Smooth muscle cell (in vitro differentiated cells): ENCODE results near the gene CPSF7. TPM values are rescaled to one million over a fixed set of nuclear protein-coding genes. Genes with fewer than 3 reads are reported as not detected.

Experiments
- DNase-seq: peaks from one replicate; lab custom pipeline; 2025; ENCODE audit not compliant: unreplicated experiment; lab: John Stamatoyannopoulos, UW
- H2AFZ ChIP-seq: fragments of 200-600 bp; sonication (generic); 2 replicates; pipeline ENCODE4 v1.6.0; 2016; ENCODE audit warnings: antibody characterized with exemption, low read depth, mild to moderate bottlenecking
- H3F3A ChIP-seq: fragments of 200-600 bp; sonication (generic); 2 replicates; pipeline ENCODE4 v1.6.0; 2017; ENCODE audit warnings: antibody characterized with exemption, low read depth
- H3K27ac ChIP-seq: fragments of 200-600 bp; sonication (generic); 2 replicates; pipeline ENCODE4 v1.5.1; 2016; ENCODE audit warnings: low read depth, mild to moderate bottlenecking
- H3K27me3 ChIP-seq: fragments of 200-600 bp; sonication (generic); 2 replicates; pipeline ENCODE4 v1.6.1; 2016; ENCODE audit warnings: low read depth, mild to moderate bottlenecking
- H3K36me3 ChIP-seq: fragments of 200-600 bp; sonication (generic); 2 replicates; pipeline ENCODE4 v1.5.1; 2016; ENCODE audit warnings: low read depth
- H3K4me1 ChIP-seq: fragments of 200-600 bp; sonication (generic); 2 replicates; pipeline ENCODE4 v1.5.1; 2016; ENCODE audit warnings: low read depth
- H3K4me2 ChIP-seq: fragments of 200-600 bp; sonication (generic); 2 replicates; pipeline ENCODE4 v1.6.0; 2016; ENCODE audit warnings: mild to moderate bottlenecking
- H3K4me3 ChIP-seq: fragments of 200-600 bp; sonication (generic); 2 replicates; pipeline ENCODE4 v1.5.1; 2016; ENCODE audit warnings: mild to moderate bottlenecking
- H3K79me2 ChIP-seq: fragments of 200-600 bp; sonication (generic); 2 replicates; pipeline ENCODE4 v1.6.0; 2016; ENCODE audit warnings: low read depth, mild to moderate bottlenecking
- H3K9ac ChIP-seq: fragments of 200-600 bp; sonication (generic); 2 replicates; pipeline ENCODE4 v1.6.0; 2016; ENCODE audit warnings: low read depth
- H3K9me3 ChIP-seq: fragments of 200-600 bp; sonication (generic); replicated peaks from 2 replicates; pipeline ENCODE4 v1.5.1; 2016; ENCODE audit warnings: low read depth
- H4K20me1 ChIP-seq: fragments of 200-600 bp; sonication (generic); 2 replicates; pipeline ENCODE4 v1.6.0; 2016; ENCODE audit warnings: low read depth
- CTCF ChIP-seq: fragments of 200-600 bp; sonication (generic); IDR thresholded peaks from 2 replicates; pipeline ENCODE4 v1.5.1; 2017; ENCODE audit warnings: borderline replicate concordance, mild to moderate bottlenecking, antibody characterized with exemption; ENCODE audit not compliant: insufficient read depth, poor library complexity, severe bottlenecking
- WGBS: methylation state at CpG from one replicate; pipeline ENCODE4 v1.1.7; 2016; ENCODE audit warnings: low lambda C conversion rate; 5-methylcytosine and 5-hydroxymethylcytosine counted together
- polyA plus RNA-seq: library from polyadenylated mRNA; unstranded; fragments of >200 nt; fragmentation: Nextera tagmentation; extraction: Ambion mirVana; gene quantifications from 2 replicates; pipeline ENCODE4 v1.2.1, GENCODE V29; 2016
- total RNA-seq: library from RNA; depleted of rRNA; stranded (reverse); fragments of >200 nt; gene quantifications from 2 replicates; pipeline ENCODE4 v1.2.3, GENCODE V29; 2014

The CPSF7 gene
- total and polyA plus RNA-seq, 2 experiments from 2014 or later = 26.2 to 35.1 TPM

- H3K9me3 ChIP-seq = no peaks in the 10 kb centered on the region
- peaks cover 29% of the 10 kb centered on the region for H3K79me2 ChIP-seq
- H3F3A ChIP-seq = no peaks in the 10 kb centered on the region
- no peak overlapping the region for H3K27ac ChIP-seq
- H3K27me3 ChIP-seq = no peaks in the 10 kb centered on the region
- H3K9ac ChIP-seq = no peak overlapping the region
- no peak for TF ChIP-seq CTCF
- 98% methylated on average over 3 of the region's 3 CpGs for WGBS
- H4K20me1 ChIP-seq = peaks cover 38% of the 10 kb centered on the region
- peaks cover 59% of the 10 kb centered on the region for H3K36me3 ChIP-seq
- no peak overlapping the region for H3K4me3 ChIP-seq
- H3K4me2 ChIP-seq = no peak overlapping the region
- no peaks in the 10 kb centered on the region for H3K4me1 ChIP-seq
- no peak for DNase-seq
- H2AFZ ChIP-seq = no peak overlapping the region
Observed at GRCh38 chr11:61413496-61413895, 16.3 kb downstream of the CPSF7 start.

GRCh38 chr11:61411589-61411988, 18.2 kb downstream of the CPSF7 start:
- Histone ChIP-seq H3K9ac (no peak overlapping the region), H3K9me3 (no peaks in the 10 kb centered on the region), H3K79me2 (peaks cover 20% of the 10 kb centered on the region), H3K4me2 (no peak overlapping the region), H3K27me3 (no peaks in the 10 kb centered on the region), H3K4me1 (no peaks in the 10 kb centered on the region), H3F3A (peaks cover 12% of the 10 kb centered on the region), H3K36me3 (peaks cover 59% of the 10 kb centered on the region), H3K27ac (no peak overlapping the region), H2AFZ (no peak overlapping the region), H4K20me1 (peaks cover 32% of the 10 kb centered on the region), H3K4me3 (no peak overlapping the region)
- no peak for DNase-seq
- WGBS = 82% methylated on average over 9 of the region's 9 CpGs
- TF ChIP-seq CTCF = no peak

- no peak overlapping the region for H3K27ac ChIP-seq
Observed at GRCh38 chr11:61406991-61407728, 22.6 kb downstream of the CPSF7 start.

More at GRCh38 chr11:61406991-61407728, 22.6 kb downstream of the CPSF7 start:
- Histone ChIP-seq H2AFZ (no peak overlapping the region), H3K79me2 (peaks cover 14% of the 10 kb centered on the region), H3F3A (peaks cover 32% of the 10 kb centered on the region), H3K9me3 (no peaks in the 10 kb centered on the region), H3K4me3 (no peak overlapping the region), H3K27me3 (no peaks in the 10 kb centered on the region), H3K36me3 (peaks cover 43% of the 10 kb centered on the region), H3K9ac (no peak overlapping the region), H3K4me1 (no peaks in the 10 kb centered on the region), H4K20me1 (peaks cover 28% of the 10 kb centered on the region), H3K4me2 (no peak overlapping the region)
- DNase-seq = no peak
- TF ChIP-seq CTCF = no peak
- 96% methylated on average over 5 of the region's 5 CpGs for WGBS
